Smooth muscle cell (in vitro differentiated cells): Measurements from ENCODE around the gene USH1C. TPM values are rescaled to one million over a fixed set of nuclear protein-coding genes. Genes with fewer than 3 reads are reported as not detected.

Experiments
- DNase-seq: peaks from one replicate; lab custom pipeline; 2025; ENCODE audit not compliant: unreplicated experiment; lab: John Stamatoyannopoulos, UW
- H2AFZ ChIP-seq: fragments of 200-600 bp; sonication (generic); 2 replicates; pipeline ENCODE4 v1.6.0; 2016; ENCODE audit warnings: antibody characterized with exemption, low read depth, mild to moderate bottlenecking
- H3F3A ChIP-seq: fragments of 200-600 bp; sonication (generic); 2 replicates; pipeline ENCODE4 v1.6.0; 2017; ENCODE audit warnings: antibody characterized with exemption, low read depth
- H3K27ac ChIP-seq: fragments of 200-600 bp; sonication (generic); 2 replicates; pipeline ENCODE4 v1.5.1; 2016; ENCODE audit warnings: low read depth, mild to moderate bottlenecking
- H3K27me3 ChIP-seq: fragments of 200-600 bp; sonication (generic); 2 replicates; pipeline ENCODE4 v1.6.1; 2016; ENCODE audit warnings: low read depth, mild to moderate bottlenecking
- H3K36me3 ChIP-seq: fragments of 200-600 bp; sonication (generic); 2 replicates; pipeline ENCODE4 v1.5.1; 2016; ENCODE audit warnings: low read depth
- H3K4me1 ChIP-seq: fragments of 200-600 bp; sonication (generic); 2 replicates; pipeline ENCODE4 v1.5.1; 2016; ENCODE audit warnings: low read depth
- H3K4me2 ChIP-seq: fragments of 200-600 bp; sonication (generic); 2 replicates; pipeline ENCODE4 v1.6.0; 2016; ENCODE audit warnings: mild to moderate bottlenecking
- H3K4me3 ChIP-seq: fragments of 200-600 bp; sonication (generic); 2 replicates; pipeline ENCODE4 v1.5.1; 2016; ENCODE audit warnings: mild to moderate bottlenecking
- H3K79me2 ChIP-seq: fragments of 200-600 bp; sonication (generic); 2 replicates; pipeline ENCODE4 v1.6.0; 2016; ENCODE audit warnings: low read depth, mild to moderate bottlenecking
- H3K9ac ChIP-seq: fragments of 200-600 bp; sonication (generic); 2 replicates; pipeline ENCODE4 v1.6.0; 2016; ENCODE audit warnings: low read depth
- H3K9me3 ChIP-seq: fragments of 200-600 bp; sonication (generic); replicated peaks from 2 replicates; pipeline ENCODE4 v1.5.1; 2016; ENCODE audit warnings: low read depth
- H4K20me1 ChIP-seq: fragments of 200-600 bp; sonication (generic); 2 replicates; pipeline ENCODE4 v1.6.0; 2016; ENCODE audit warnings: low read depth
- WGBS: methylation state at CpG from one replicate; pipeline ENCODE4 v1.1.7; 2016; ENCODE audit warnings: low lambda C conversion rate; 5-methylcytosine and 5-hydroxymethylcytosine counted together
- polyA plus RNA-seq: library from polyadenylated mRNA; unstranded; fragments of >200 nt; fragmentation: Nextera tagmentation; extraction: Ambion mirVana; gene quantifications from 2 replicates; pipeline ENCODE4 v1.2.1, GENCODE V29; 2016
- total RNA-seq: library from RNA; depleted of rRNA; stranded (reverse); fragments of >200 nt; gene quantifications from 2 replicates; pipeline ENCODE4 v1.2.3, GENCODE V29; 2014
- TF ChIP-seq, protein P1 (sequence below): fragments of 200-600 bp; sonication (generic); IDR thresholded peaks from 2 replicates; pipeline ENCODE4 v1.5.1; 2017; ENCODE audit warnings: borderline replicate concordance, mild to moderate bottlenecking, antibody characterized with exemption; ENCODE audit not compliant: insufficient read depth, poor library complexity, severe bottlenecking

The USH1C gene
- total and polyA plus RNA-seq, 2 experiments from 2014 or later: not detected

DNA sequence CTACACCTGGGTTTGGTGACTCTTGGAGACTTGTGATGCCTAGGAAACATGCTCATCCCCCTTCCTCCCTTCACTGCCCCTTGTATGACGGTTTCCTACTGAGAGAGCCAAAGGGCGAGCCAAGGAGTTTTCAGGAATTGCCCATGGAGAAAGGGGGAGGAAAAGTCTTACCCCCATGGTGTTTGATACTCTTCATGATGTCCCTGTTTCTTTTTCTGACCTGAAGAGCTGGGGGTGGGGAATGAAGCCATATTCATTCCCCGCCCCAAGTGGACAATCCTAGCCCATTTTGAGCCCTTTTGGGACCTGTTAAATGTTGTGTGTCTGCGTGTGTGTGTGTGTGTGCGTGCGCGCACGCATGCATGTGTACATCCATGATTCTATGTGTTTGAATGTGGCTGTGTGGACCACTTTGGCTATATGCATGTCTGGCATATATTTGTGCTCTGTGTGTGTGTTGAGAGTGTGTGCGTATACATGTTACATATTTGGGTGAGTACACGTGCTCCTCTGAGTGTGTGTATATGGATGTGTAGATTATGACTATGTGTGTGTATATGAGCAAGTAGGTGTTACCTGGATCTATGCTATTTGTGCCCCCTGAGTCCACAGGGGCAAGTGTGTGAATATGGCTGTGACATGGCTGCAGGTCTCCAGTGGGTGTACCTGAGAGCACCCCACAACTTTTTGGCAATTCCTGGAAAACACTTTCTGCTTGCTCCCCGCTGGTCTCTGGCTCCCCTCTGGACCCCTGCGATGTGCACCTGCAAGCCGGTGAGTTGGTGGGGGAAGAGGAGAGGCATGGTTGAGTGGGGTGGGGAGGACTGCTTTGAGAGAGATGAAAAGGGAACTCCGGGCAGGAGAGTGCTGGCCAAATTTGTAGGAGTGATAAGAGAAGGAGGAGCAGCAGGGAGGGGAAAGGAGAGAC is 27.5 kb upstream of the USH1C start:
- Histone ChIP-seq H3K27me3 (peaks cover 22% of the 10 kb centered on the region), H3F3A (no peaks in the 10 kb centered on the region), H3K9ac (no peak overlapping the region), H3K4me3 (no peak overlapping the region), H3K4me2 (no peak overlapping the region), H2AFZ (no peak overlapping the region), H3K9me3 (no peaks in the 10 kb centered on the region), H4K20me1 (no peaks in the 10 kb centered on the region), H3K79me2 (no peaks in the 10 kb centered on the region), H3K36me3 (no peaks in the 10 kb centered on the region), H3K4me1 (no peaks in the 10 kb centered on the region), H3K27ac (no peak overlapping the region)
- no peak for DNase-seq
- TF ChIP-seq, protein P1, sequence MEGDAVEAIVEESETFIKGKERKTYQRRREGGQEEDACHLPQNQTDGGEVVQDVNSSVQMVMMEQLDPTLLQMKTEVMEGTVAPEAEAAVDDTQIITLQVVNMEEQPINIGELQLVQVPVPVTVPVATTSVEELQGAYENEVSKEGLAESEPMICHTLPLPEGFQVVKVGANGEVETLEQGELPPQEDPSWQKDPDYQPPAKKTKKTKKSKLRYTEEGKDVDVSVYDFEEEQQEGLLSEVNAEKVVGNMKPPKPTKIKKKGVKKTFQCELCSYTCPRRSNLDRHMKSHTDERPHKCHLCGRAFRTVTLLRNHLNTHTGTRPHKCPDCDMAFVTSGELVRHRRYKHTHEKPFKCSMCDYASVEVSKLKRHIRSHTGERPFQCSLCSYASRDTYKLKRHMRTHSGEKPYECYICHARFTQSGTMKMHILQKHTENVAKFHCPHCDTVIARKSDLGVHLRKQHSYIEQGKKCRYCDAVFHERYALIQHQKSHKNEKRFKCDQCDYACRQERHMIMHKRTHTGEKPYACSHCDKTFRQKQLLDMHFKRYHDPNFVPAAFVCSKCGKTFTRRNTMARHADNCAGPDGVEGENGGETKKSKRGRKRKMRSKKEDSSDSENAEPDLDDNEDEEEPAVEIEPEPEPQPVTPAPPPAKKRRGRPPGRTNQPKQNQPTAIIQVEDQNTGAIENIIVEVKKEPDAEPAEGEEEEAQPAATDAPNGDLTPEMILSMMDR: no peak
- WGBS: 93% methylated on average over 14 of the region's 14 CpGs

DNA sequence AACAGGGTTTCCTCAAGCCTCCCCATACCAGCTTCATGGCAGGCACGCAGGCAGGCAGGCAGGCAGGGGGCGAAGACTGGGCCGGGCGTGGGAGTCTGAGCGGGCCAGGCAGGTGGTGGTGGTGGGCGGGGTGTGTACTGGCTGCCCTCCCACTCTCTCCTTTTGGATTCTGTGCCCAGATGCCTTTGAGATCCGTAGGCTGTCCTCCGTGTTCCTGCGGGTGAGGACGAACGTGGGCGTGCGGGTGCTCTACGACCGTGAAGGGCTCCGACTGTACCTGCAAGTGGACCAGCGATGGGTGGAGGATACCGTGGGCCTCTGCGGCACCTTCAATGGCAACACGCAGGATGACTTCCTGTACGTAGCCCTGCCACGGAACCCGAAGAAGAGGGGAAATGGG is 25.8 kb upstream of the USH1C start:
- TF ChIP-seq, protein P1: no peak
- Histone ChIP-seq H3F3A (no peaks in the 10 kb centered on the region), H3K36me3 (no peaks in the 10 kb centered on the region), H3K4me2 (no peak overlapping the region), H4K20me1 (no peaks in the 10 kb centered on the region), H3K4me1 (no peaks in the 10 kb centered on the region), H3K79me2 (no peaks in the 10 kb centered on the region), H3K9ac (no peak overlapping the region), H3K4me3 (no peak overlapping the region), H3K27ac (no peak overlapping the region), H3K9me3 (no peaks in the 10 kb centered on the region), H3K27me3 (peaks cover 30% of the 10 kb centered on the region), H2AFZ (no peak overlapping the region)
- WGBS: 86% methylated on average over 23 of the region's 23 CpGs
- no peak for DNase-seq

DNA sequence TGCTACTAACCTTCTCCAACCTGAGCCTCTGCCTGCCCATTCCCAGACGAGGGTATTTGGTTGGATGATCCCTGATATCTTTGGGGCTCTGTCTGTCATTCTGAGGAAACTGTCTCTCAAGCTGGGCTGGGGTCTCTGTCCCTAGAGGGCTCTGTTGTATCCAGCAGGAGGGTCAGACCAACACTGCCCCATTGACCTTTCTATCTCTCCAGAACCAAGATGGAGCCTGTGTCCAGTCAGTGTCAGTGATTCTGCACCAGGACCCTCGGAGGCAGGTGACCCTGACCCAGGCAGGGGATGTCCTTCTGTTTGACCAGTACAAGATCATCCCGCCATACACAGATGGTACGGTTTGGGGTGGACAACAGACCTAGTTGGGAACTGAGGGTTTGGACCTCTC is 24.7 kb upstream of the USH1C start:
- H3K27me3 ChIP-seq: peaks cover 30% of the 10 kb centered on the region
- no peaks in the 10 kb centered on the region for H3K4me1 ChIP-seq
- H3K9me3 ChIP-seq: no peaks in the 10 kb centered on the region
- H3K9ac ChIP-seq: no peak overlapping the region
- DNase-seq: no peak
- H3K4me3 ChIP-seq: no peak overlapping the region
- no peak overlapping the region for H3K27ac ChIP-seq
- no peak overlapping the region for H3K4me2 ChIP-seq
- 91% methylated on average over 4 of the region's 4 CpGs for WGBS
- no peak overlapping the region for H2AFZ ChIP-seq
- no peaks in the 10 kb centered on the region for H3F3A ChIP-seq
- no peaks in the 10 kb centered on the region for H3K79me2 ChIP-seq
- no peaks in the 10 kb centered on the region for H4K20me1 ChIP-seq
- no peaks in the 10 kb centered on the region for H3K36me3 ChIP-seq
- TF ChIP-seq, protein P1: no peak

DNA sequence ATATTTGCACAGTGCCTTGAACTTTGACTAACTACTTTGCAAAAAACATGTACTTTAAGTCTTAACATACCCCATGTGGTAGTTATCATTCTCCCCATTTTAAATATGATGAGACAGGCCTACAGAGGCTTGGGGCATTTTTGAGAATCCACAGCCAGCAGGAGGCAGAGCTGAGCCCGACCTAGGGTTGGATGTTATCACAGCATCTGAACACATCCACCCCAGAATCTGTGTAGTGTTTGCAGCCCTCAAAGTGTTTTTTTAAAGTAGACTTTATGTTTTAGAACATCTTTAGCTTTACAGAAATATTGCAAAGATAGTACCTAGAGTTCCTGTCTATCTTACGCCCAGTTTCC is 20.4 kb upstream of the USH1C start:
- H3K4me1 ChIP-seq: no peaks in the 10 kb centered on the region
- no peak for DNase-seq
- TF ChIP-seq, protein P1: peak; percentile 21
- no peaks in the 10 kb centered on the region for H4K20me1 ChIP-seq
- 52% methylated on average over 2 of the region's 2 CpGs for WGBS
- peaks cover 15% of the 10 kb centered on the region for H3K27me3 ChIP-seq
- H2AFZ ChIP-seq: no peak overlapping the region
- no peak overlapping the region for H3K27ac ChIP-seq
- no peak overlapping the region for H3K4me3 ChIP-seq
- H3F3A ChIP-seq: no peaks in the 10 kb centered on the region
- no peaks in the 10 kb centered on the region for H3K9me3 ChIP-seq
- no peak overlapping the region for H3K4me2 ChIP-seq
- no peak overlapping the region for H3K9ac ChIP-seq
- no peaks in the 10 kb centered on the region for H3K79me2 ChIP-seq
- no peaks in the 10 kb centered on the region for H3K36me3 ChIP-seq
